IMR-90 (cell line): ENCODE data around the gene ISG15. TPM values are rescaled to one million over a fixed set of nuclear protein-coding genes. Genes with fewer than 3 reads are reported as not detected.
A peak's percentile ranks its signal among the peaks of the same experiment; 100 is the strongest.

Source experiments
- ATAC-seq: fragments of 200-7000 bp; cut with Tn5 transposase; 2 replicates; pipeline ENCODE4 v1.9.1; 2020; ENCODE audit warnings: low read depth, mild to moderate bottlenecking, moderate library complexity
- BruUV-seq: library from RNA; stranded (reverse); fragments of 400-500 nt; replicated peaks from 2 replicates; lab custom pipeline; 2021; lab: Mats Ljungman, UMichigan
- CTCF ChIA-PET: fragments of 300-600 bp; formaldehyde crosslinking; extraction: SDS; loops from one replicate; lab custom pipeline; 2021; ENCODE audit warnings: antibody characterized with exemption; lab: Yijun Ruan, JAX
- POLR2A ChIA-PET: fragments of 300-600 bp; sonication (Branson Sonifier 250); formaldehyde crosslinking; loops from one replicate; lab custom pipeline; 2022; ENCODE audit warnings: antibody characterized with exemption; ENCODE audit not compliant: unreplicated experiment; lab: Charles Lee
- DNase-seq: peaks from one replicate; pipeline ENCODE4 v3.0.0; 2013
- H2AFZ ChIP-seq: replicated peaks from 2 replicates; pipeline ENCODE3; 2013; ENCODE audit warnings: low read length, mild to moderate bottlenecking; ENCODE audit not compliant: poor library complexity
- H2AK5ac ChIP-seq: 2 replicates; pipeline ENCODE4 v1.6.1; 2013; ENCODE audit warnings: low read depth, low read length, inconsistent platforms
- H2AK9ac ChIP-seq: replicated peaks from 2 replicates; pipeline ENCODE3; 2013; ENCODE audit warnings: mild to moderate bottlenecking, low read depth, low read length, moderate library complexity; ENCODE audit not compliant: poor library complexity
- H2BK120ac ChIP-seq: 2 replicates; pipeline ENCODE4 v1.6.1; 2013; ENCODE audit warnings: low read depth, low read length, inconsistent platforms
- H2BK15ac ChIP-seq: 3 replicates; pipeline ENCODE4 v1.6.1; 2013; ENCODE audit warnings: low read depth, low read length, inconsistent platforms
- H2BK20ac ChIP-seq: 2 replicates; pipeline ENCODE4 v1.6.1; 2013; ENCODE audit warnings: low read depth, mild to moderate bottlenecking, inconsistent platforms, low read length, moderate library complexity
- H2BK5ac ChIP-seq: 2 replicates; pipeline ENCODE4 v1.6.1; 2013; ENCODE audit warnings: mild to moderate bottlenecking, low read depth, low read length, inconsistent platforms; ENCODE audit not compliant: poor library complexity, severe bottlenecking
- H3K14ac ChIP-seq: replicated peaks from 2 replicates; pipeline ENCODE4 v1.6.1; 2013; ENCODE audit warnings: low read depth, low read length, inconsistent platforms
- H3K18ac ChIP-seq: 2 replicates; pipeline ENCODE4 v1.6.1; 2013; ENCODE audit warnings: low read depth, low read length, control low read depth
- H3K23ac ChIP-seq: 2 replicates; pipeline ENCODE4 v1.6.1; 2013; ENCODE audit warnings: low read depth, low read length, inconsistent platforms
- H3K27ac ChIP-seq: 2 replicates; pipeline ENCODE4 v1.5.1; 2013; ENCODE audit warnings: mild to moderate bottlenecking, control low read depth, low read length; ENCODE audit not compliant: insufficient read depth
- H3K27me3 ChIP-seq: 2 replicates; pipeline ENCODE4 v1.6.1; 2013; ENCODE audit warnings: low read length; ENCODE audit not compliant: control insufficient read depth, insufficient read depth
- H3K36me3 ChIP-seq: 2 replicates; pipeline ENCODE4 v1.6.1; 2013; ENCODE audit warnings: low read length, mixed read lengths; ENCODE audit not compliant: control insufficient read depth, insufficient read depth
- H3K4ac ChIP-seq: 2 replicates; pipeline ENCODE4 v1.6.1; 2013; ENCODE audit warnings: low read depth, low read length, inconsistent platforms
- H3K4me1 ChIP-seq: 2 replicates; pipeline ENCODE4 v1.6.1; 2013; ENCODE audit warnings: low read length, mixed read lengths; ENCODE audit not compliant: control insufficient read depth, insufficient read depth
- H3K4me2 ChIP-seq: 2 replicates; pipeline ENCODE4 v1.6.1; 2013; ENCODE audit warnings: low read depth, mild to moderate bottlenecking, control low read depth, low read length, moderate library complexity
- H3K4me3 ChIP-seq: 2 replicates; pipeline ENCODE4 v1.5.1; 2013; ENCODE audit warnings: low read depth, mild to moderate bottlenecking, control low read depth, low read length, moderate library complexity; ENCODE audit not compliant: insufficient read depth
- H3K56ac ChIP-seq: 2 replicates; pipeline ENCODE4 v1.6.1; 2013; ENCODE audit warnings: low read length, inconsistent platforms; ENCODE audit not compliant: insufficient read depth; ENCODE audit errors: extremely low read depth
- H3K79me1 ChIP-seq, 2 experiments: 2 replicates each; pipeline ENCODE4 v1.6.1; 2013; ENCODE audit warnings: low read length in 2 of 2, inconsistent platforms in 1 of 2, low read depth in 1 of 2
- H3K9ac ChIP-seq: 2 replicates; pipeline ENCODE4 v1.6.1; 2013; ENCODE audit warnings: low read depth, low read length, control low read depth
- H3K9me1 ChIP-seq: 2 replicates; pipeline ENCODE4 v1.6.1; 2013; ENCODE audit warnings: low read length, inconsistent platforms; ENCODE audit not compliant: insufficient read depth
- H3K9me3 ChIP-seq: 2 replicates; pipeline ENCODE4 v1.6.1; 2013; ENCODE audit warnings: low read length; ENCODE audit not compliant: control insufficient read depth, insufficient read depth
- H4K20me1 ChIP-seq: 2 replicates; pipeline ENCODE4 v1.6.1; 2013; ENCODE audit warnings: low read length, inconsistent platforms; ENCODE audit not compliant: insufficient read depth
- H4K5ac ChIP-seq: 2 replicates; pipeline ENCODE4 v1.6.1; 2013; ENCODE audit warnings: mild to moderate bottlenecking, low read depth, low read length, control low read depth
- H4K8ac ChIP-seq, 2 experiments: 2 replicates each; pipeline ENCODE4 v1.6.1; 2013; ENCODE audit warnings: low read depth in 2 of 2, low read length in 2 of 2, control low read depth in 1 of 2, inconsistent platforms in 1 of 2
- H4K91ac ChIP-seq: 2 replicates; pipeline ENCODE4 v1.6.1; 2013; ENCODE audit warnings: low read depth, low read length, inconsistent platforms; ENCODE audit not compliant: insufficient read depth
- BHLHE40 ChIP-seq: fragments of 150-350 bp; IDR thresholded peaks from 2 replicates; pipeline ENCODE4 v1.6.1; 2016; ENCODE audit warnings: mild to moderate bottlenecking, low read depth, low read length
- CEBPB ChIP-seq: IDR thresholded peaks from 2 replicates; pipeline ENCODE4 v1.6.1; 2012; ENCODE audit warnings: low read depth, low read length, improper control_type of control experiment
- CHD1 ChIP-seq: IDR thresholded peaks from 2 replicates; pipeline ENCODE4 v1.6.1; 2012; ENCODE audit warnings: low read depth, low read length, improper control_type of control experiment
- CTCF ChIP-seq: conservative IDR thresholded peaks from 2 replicates; pipeline ENCODE4 v1.5.1; 2012; ENCODE audit warnings: mild to moderate bottlenecking, low read depth, low read length, improper control_type of control experiment
- ELK1 ChIP-seq: fragments of 150-350 bp; IDR thresholded peaks from 2 replicates; pipeline ENCODE4 v1.6.1; 2016; ENCODE audit warnings: low read depth, mild to moderate bottlenecking, low read length, moderate library complexity, borderline replicate concordance
- FOS ChIP-seq: fragments of 150-350 bp; IDR thresholded peaks from 2 replicates; pipeline ENCODE4 v1.6.1; 2016; ENCODE audit warnings: low read depth, low read length
- MAFK ChIP-seq: IDR thresholded peaks from 2 replicates; pipeline ENCODE4 v1.6.1; 2012; ENCODE audit warnings: low read depth, low read length, improper control_type of control experiment
- MAZ ChIP-seq: IDR thresholded peaks from 2 replicates; pipeline ENCODE4 v1.6.1; 2012; ENCODE audit warnings: low read depth, mild to moderate bottlenecking, low read length, improper control_type of control experiment, moderate library complexity, borderline replicate concordance
- MXI1 ChIP-seq: IDR thresholded peaks from 2 replicates; pipeline ENCODE4 v1.6.1; 2012; ENCODE audit warnings: low read depth, mild to moderate bottlenecking, low read length, moderate library complexity, borderline replicate concordance
- NFE2L2 ChIP-seq: fragments of 150-350 bp; IDR thresholded peaks from 2 replicates; pipeline ENCODE4 v1.6.1; 2016; ENCODE audit warnings: low read depth, mild to moderate bottlenecking, low read length
- POLR2A ChIP-seq: IDR thresholded peaks from 2 replicates; pipeline ENCODE4 v1.6.1; 2012; ENCODE audit warnings: mild to moderate bottlenecking, low read depth, low read length
- RAD21 ChIP-seq: IDR thresholded peaks from 2 replicates; pipeline ENCODE4 v1.6.1; 2012; ENCODE audit warnings: low read length, improper control_type of control experiment
- RCOR1 ChIP-seq: IDR thresholded peaks from 2 replicates; pipeline ENCODE4 v1.6.1; 2012; ENCODE audit warnings: mild to moderate bottlenecking, low read length, improper control_type of control experiment; ENCODE audit not compliant: insufficient replicate concordance
- RFX5 ChIP-seq: IDR thresholded peaks from 2 replicates; pipeline ENCODE4 v1.8.0; 2012; ENCODE audit warnings: low read depth, mild to moderate bottlenecking, low read length, moderate library complexity
- SMC3 ChIP-seq: fragments of 150-350 bp; IDR thresholded peaks from 2 replicates; pipeline ENCODE4 v1.6.1; 2016; ENCODE audit warnings: low read depth, mild to moderate bottlenecking, antibody characterized with exemption, low read length, moderate library complexity
- USF2 ChIP-seq: fragments of 150-350 bp; IDR thresholded peaks from 2 replicates; pipeline ENCODE4 v1.6.1; 2017; ENCODE audit warnings: mild to moderate bottlenecking, antibody characterized with exemption, low read length, low read depth
- WGBS, 2 experiments: methylation state at CpG; one replicate each; pipeline versions ENCODE4 v1.1.5 to v1.1.7; 2013; ENCODE audit warnings: missing lambda C conversion rate in 2 of 2; ENCODE audit not compliant: insufficient read length in 1 of 2; ENCODE audit errors: extremely low coverage in 2 of 2; 5-methylcytosine and 5-hydroxymethylcytosine counted together
- dilution Hi-C: fragments of 300-500 bp; cut with HindIII; formaldehyde crosslinking; loops from one replicate; pipeline ENCODE4 v1.14.3; 2018; ENCODE audit warnings: low sequenced_read_pairs; ENCODE audit not compliant: unreplicated experiment
- in situ Hi-C: fragments of 300-500 bp; cut with MboI; formaldehyde crosslinking; loops from 3 replicates; pipeline ENCODE4 v1.14.3; 2019; ENCODE audit warnings: low sequenced_read_pairs, inconsistent platforms, mixed read lengths
- intact Hi-C: fragments of 100-400 bp; cut with micrococcal nuclease; formaldehyde crosslinking; loops from 2 replicates; pipeline ENCODE4 v1.10.0; 2022
- polyA plus RNA-seq, 3 experiments: library from polyadenylated mRNA; depleted of rRNA; stranded (reverse); fragments of >200 nt; gene quantifications; 2 replicates each; pipeline ENCODE4 v1.2.3, GENCODE V29; 2012; ENCODE audit warnings: low replicate concordance in 1 of 3
- total RNA-seq: library from RNA; depleted of rRNA; stranded (reverse); fragments of >200 nt; gene quantifications from 2 replicates; pipeline ENCODE4 v1.2.3, GENCODE V29; 2012

ISG15 gene
- total and polyA plus RNA-seq, 2 of the 4 experiments (the other 2 are of a cell fraction), result 99.1 to 105 TPM

GRCh38 chr1:980137-980571, 33.1 kb upstream of the ISG15 start:
- in situ Hi-C loops, result no loop called here

More at GRCh38 chr1:980137-980571, 33.1 kb upstream of the ISG15 start:
- Histone ChIP-seq H3K9ac (no peak overlapping the region), H4K20me1 (no peaks in the 10 kb centered on the region; the same call in 1 of the 2 replicates), H2BK15ac (no peak overlapping the region), H3K27ac (no peak overlapping the region), H2BK5ac (no peak overlapping the region), H2AK9ac (peak overlapping the region; percentile 24), H3K4ac (no peak overlapping the region), H3K36me3 (no peaks in the 10 kb centered on the region), H3K14ac (no peak overlapping the region), H3K4me1 (0 out of 2 replicates have a peak, but pooled peaks cover 2% of the 10 kb centered on the region), H3K23ac (no peak overlapping the region), H3K79me1 (no peaks in the 10 kb centered on the region), H2AFZ (no peak overlapping the region), H3K18ac (no peak overlapping the region), H3K9me3 (no peaks in the 10 kb centered on the region), H3K9me1 (no peaks in the 10 kb centered on the region), H2AK5ac (no peak overlapping the region), H3K4me3 (no peak overlapping the region), H4K91ac (no peak overlapping the region), H4K5ac (no peak overlapping the region), H2BK120ac (no peak overlapping the region), H2BK20ac (no peak overlapping the region), H4K8ac (no peak overlapping the region), H3K56ac (no peak overlapping the region), H3K27me3 (peaks cover 5% of the 10 kb centered on the region; the same call in 1 of the 2 replicates), H3K4me2 (no peak overlapping the region)
- CTCF ChIA-PET, result interaction anchor here (1.2 kb wide), 1 partner anchor 84 kb away, joined by 3 read pairs; no protein-coding TSS in a partner anchor
- DNase-seq, result no peak
- POLR2A ChIA-PET, result no interaction called here
- WGBS, 2 experiments, result 70% methylated on average over 9 of the region's 13 CpGs; no CpG with 5 or more reads in 1 of the 2 experiments
- no TSS peak for BruUV-seq
- no peak for ATAC-seq
- intact Hi-C loops, result loop anchor here (5.0 kb wide), 1 partner anchor 252 kb away; the partner anchor contains the start of genes B3GALT6 and SDF4
- dilution Hi-C loops, result no loop called here
- TF ChIP-seq CTCF, result no peak
- TF ChIP-seq ELK1, result no peak
- no peak for TF ChIP-seq POLR2A
- no peak for TF ChIP-seq MAFK
- no peak for TF ChIP-seq MXI1
- TF ChIP-seq CHD1, result no peak
- no peak for TF ChIP-seq NFE2L2
- TF ChIP-seq SMC3, result no peak
- no peak for TF ChIP-seq BHLHE40
- TF ChIP-seq CEBPB, result no peak
- no peak for TF ChIP-seq MAZ
- TF ChIP-seq FOS, result no peak
- no peak for TF ChIP-seq RAD21
- no peak for TF ChIP-seq RCOR1
- TF ChIP-seq USF2, result no peak
- no peak for TF ChIP-seq RFX5
